IPS DF 19.7 (cell line): ENCODE measurements around the gene CLDND1.

ENCODE experiments used
- DNase-seq: peaks from one replicate; pipeline ENCODE4 v3.0.0-alpha.2; 2013; ENCODE audit warnings: low read depth, low spot score

The CLDND1 gene

GRCh38 chr3:98551754-98552153, 29.1 kb upstream of the CLDND1 start:
- DNase-seq, result no peak

GRCh38 chr3:98551236-98551635, 28.5 kb upstream of the CLDND1 start:
- no peak for DNase-seq

- no peak for DNase-seq
Observed at GRCh38 chr3:98550833-98551232, 28.1 kb upstream of the CLDND1 start.

GRCh38 chr3:98548544-98548943, 25.8 kb upstream of the CLDND1 start:
- no peak for DNase-seq

- DNase-seq, result no peak
Observed at GRCh38 chr3:98545940-98546339, 23.2 kb upstream of the CLDND1 start.

GRCh38 chr3:98542623-98543022, 19.9 kb upstream of the CLDND1 start:
- DNase-seq, result no peak

- DNase-seq, result no peak
Observed at GRCh38 chr3:98541695-98542094, 19.0 kb upstream of the CLDND1 start.

GRCh38 chr3:98540346-98540745, 17.6 kb upstream of the CLDND1 start:
- no peak for DNase-seq

GRCh38 chr3:98536456-98537017, 13.8 kb upstream of the CLDND1 start:
- no peak for DNase-seq

GRCh38 chr3:98534734-98535133, 12.0 kb upstream of the CLDND1 start:
- no peak for DNase-seq

- no peak for DNase-seq
Observed at GRCh38 chr3:98534168-98534567, 11.5 kb upstream of the CLDND1 start.

- no peak for DNase-seq
Observed at GRCh38 chr3:98532709-98533571, 10.2 kb upstream of the CLDND1 start.

GRCh38 chr3:98532275-98532637, 9.6 kb upstream of the CLDND1 start:
- DNase-seq, result no peak

- DNase-seq, result no peak
Observed at GRCh38 chr3:98531622-98532274, 9.0 kb upstream of the CLDND1 start, which contains the start of gene GPR15. Gene GPR15, plus strand, starts transcription at chr3:98531978. Its CDS starts 56 bp downstream, at chr3:98532034.

- DNase-seq, result no peak
Observed at GRCh38 chr3:98530676-98531075, 8.0 kb upstream of the CLDND1 start.

GRCh38 chr3:98529856-98530459, 7.3 kb upstream of the CLDND1 start:
- no peak for DNase-seq

GRCh38 chr3:98528474-98529346, 6.0 kb upstream of the CLDND1 start:
- no peak for DNase-seq

GRCh38 chr3:98525494-98525893, 2.8 kb upstream of the CLDND1 start:
- no peak for DNase-seq

- DNase-seq, result no peak
Observed at GRCh38 chr3:98521897-98522543, 682 bp downstream of the CLDND1 start.

- no peak for DNase-seq
Observed at GRCh38 chr3:98519351-98519750, 3.4 kb downstream of the CLDND1 start.

GRCh38 chr3:98518816-98519215, 3.9 kb downstream of the CLDND1 start:
- DNase-seq, result no peak
